UCSD-AML1 (cell line): Measurements from ENCODE around the gene LAMP1.
"Not testable (repeated sequence)": the region's sequence is repeated elsewhere in the genome, so short reads cannot be mapped to it uniquely, and the experiment has no call there.

Experiments used
- DNase-seq: peaks from one replicate; lab custom pipeline; 2025; ENCODE audit not compliant: unreplicated experiment; lab: John Stamatoyannopoulos, UW

Gene LAMP1, protein sequence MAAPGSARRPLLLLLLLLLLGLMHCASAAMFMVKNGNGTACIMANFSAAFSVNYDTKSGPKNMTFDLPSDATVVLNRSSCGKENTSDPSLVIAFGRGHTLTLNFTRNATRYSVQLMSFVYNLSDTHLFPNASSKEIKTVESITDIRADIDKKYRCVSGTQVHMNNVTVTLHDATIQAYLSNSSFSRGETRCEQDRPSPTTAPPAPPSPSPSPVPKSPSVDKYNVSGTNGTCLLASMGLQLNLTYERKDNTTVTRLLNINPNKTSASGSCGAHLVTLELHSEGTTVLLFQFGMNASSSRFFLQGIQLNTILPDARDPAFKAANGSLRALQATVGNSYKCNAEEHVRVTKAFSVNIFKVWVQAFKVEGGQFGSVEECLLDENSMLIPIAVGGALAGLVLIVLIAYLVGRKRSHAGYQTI

DNA sequence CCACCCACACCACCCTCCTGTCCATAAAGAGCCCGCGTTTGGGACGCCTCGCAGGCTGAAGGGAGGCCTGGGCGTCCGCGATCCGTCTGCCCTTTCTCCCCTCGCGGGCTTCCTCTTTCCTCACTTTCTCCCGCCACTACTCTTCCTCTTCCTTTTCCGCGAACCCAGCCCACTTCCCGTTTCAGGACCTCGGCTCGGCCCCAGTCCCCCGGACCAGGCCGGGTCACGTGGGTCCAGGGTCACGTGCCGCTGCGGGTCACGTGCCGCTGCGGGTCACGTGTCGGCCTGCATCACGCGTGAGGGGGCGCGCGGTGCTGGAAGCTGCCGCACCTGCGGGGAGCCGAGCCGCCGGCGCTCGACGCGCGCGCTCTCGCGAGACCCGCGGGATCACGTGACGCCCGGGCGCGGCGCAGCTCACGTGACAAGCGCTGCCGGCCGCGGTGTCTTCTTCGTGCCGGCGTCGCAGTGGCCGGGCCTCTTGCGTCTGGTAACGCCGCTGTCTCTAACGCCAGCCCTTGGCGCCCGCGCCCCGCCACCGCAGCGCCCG is at the start of gene LAMP1:
Gene LAMP1, plus strand, starts transcription at position 417 of the 547 bp plus-strand sequence. CDS start 196 bp downstream, outside the sequence.
- DNase-seq, result peak; percentile 99

DNA sequence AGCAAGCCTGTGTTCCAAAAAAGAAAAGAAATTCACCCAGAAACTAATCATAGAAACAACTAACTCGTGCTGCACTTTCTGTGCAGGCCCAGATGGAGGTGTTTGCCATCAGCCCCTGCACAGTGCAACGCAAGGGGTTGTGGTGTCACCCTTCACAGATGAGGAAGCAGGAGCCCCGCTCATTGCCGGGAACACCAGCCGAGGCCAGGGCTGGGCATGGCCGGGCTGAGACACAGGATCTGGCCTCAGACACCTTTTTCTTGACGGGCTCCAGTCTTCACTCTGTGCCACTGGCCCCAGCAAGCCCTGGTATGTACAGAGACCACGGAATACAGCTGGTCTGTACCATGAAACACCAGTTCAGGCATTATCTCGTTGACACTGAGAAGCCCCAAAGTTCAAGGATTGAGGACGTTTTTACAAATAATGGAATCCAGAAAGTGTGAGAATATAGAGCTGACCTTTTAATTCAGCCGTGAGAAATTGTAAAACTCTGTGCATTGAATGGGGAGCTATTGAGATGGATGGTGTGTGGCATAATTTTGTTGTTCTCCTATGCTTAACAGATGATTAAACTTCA is 44.4 kb upstream of the LAMP1 start:
- no peak for DNase-seq

DNA sequence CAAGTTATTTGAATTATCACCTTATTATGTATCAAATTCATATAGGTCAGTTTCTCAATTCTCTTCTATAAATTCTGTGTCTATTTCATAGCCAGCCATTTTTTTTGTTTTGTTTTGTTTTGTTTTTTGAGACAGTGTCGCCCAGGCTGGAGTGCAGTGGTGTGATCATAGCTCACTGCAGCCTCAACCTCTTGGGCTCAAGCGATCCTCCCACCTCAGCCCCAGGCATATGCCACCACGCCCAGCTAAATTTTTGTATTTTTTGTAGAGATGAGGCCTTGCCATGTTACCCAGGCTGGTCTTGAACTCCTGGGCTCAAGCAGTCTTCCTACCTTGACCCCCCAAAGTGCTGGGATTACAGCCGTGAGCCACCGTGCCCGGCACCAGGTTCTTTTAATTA is 39.1 kb upstream of the LAMP1 start:
- not testable (repeated sequence) for DNase-seq

DNA sequence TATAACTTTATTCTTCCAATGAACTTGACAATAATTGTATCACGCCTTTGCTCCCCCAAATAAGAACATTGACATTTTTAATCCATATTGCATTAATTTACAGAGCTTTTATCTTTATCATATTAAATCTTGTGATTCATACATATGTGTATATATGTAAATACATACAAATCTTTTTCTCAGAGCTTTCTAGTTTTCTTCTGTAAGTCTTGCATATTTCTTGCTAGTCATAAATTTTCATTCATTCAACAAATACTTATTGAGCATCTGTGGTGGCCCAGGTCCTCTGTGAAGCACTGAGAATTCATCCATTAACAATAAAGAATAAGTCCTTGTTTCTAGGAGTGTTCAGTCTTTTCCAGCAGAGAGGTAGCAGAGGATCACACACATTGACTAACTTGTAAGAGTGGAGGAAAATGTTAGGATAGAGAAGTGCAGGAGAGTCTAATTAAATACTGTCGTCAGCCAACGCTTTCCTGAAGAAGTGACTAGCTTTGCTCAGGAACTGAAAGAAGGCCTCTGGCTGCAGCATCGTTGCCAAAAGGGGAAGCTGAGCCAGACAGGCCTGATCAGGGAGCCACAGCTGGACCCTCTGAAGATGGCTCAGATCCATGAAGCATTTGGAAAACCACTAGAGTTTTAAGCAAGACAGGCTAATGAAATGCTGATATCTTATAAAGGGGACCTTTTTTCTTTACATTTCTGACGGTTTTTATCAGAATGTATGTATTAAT is 38.6 kb upstream of the LAMP1 start:
- no peak for DNase-seq

DNA sequence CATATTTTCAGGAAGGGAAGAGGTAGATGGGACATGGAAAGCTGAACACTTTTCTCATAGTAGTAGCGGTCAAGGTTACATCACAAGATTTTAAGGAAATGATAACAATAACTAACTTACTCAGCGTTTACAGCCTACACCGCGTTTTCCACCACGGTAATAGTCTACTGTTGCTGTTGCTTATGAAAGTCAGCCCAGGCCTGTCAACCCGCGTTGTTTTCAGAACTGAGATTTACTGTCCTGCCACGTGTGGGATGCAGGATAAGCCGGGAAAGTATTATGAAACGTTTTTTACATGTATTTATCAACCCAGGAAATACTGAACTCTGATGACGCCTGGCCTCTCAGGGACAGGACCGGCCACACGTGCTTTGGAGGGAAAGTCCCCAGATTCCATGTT is 36.0 kb upstream of the LAMP1 start:
- no peak for DNase-seq

DNA sequence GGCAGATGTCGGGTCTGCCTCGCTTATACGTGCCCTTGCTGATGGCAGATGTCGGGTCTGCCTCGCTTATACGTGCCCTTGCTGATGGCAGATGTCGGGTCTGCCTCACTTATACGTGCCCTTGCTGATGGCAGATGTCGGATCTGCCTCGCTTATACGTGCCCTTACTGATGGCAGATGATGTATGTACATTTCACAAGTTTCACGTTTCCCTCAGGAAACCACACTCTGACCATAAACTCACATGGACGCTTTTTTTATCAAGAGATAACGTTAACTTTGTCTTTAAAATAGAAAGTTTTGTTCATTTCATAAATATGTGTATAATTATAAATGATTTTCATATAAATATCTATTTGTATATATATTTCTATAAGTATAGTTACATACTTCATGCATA is 34.0 kb upstream of the LAMP1 start:
- DNase-seq, result not testable (repeated sequence)

DNA sequence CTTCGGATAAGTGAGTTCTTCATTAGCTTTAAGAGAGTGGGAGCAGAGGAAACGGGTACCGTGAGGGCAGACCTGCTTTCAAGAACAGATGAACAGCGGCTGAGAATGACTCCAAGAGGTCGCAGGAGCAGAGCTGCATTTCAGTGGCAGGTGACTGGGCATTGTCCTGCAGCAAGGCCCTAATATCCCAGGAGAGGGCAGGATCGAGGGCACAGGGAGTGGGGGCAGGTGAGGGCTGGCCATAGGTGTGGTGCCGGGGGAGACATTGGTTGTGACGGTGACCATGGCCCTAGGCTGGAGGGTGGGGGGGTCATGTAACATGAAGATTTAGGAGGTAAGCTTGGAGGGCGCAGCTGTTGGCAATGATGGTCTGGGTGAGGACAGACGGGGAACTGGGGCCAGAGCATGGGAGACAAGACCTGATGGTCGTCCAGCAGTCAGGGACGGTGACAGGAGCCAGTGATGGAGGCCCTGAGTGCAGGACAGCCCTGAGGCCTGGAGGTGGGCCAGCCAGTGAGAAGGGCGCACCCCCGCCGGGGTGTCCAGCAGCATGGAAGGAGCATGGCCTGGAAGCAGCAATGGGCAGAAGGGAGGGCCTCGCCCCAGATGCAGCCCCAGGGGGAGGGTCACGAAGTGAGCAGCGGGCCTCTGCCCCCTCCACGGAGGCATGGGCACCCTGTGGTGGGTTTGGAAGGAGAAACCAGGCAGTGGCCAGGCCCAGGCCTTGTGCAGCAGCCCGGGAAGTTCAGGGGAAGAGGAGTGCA is 29.2 kb upstream of the LAMP1 start:
- no peak for DNase-seq

DNA sequence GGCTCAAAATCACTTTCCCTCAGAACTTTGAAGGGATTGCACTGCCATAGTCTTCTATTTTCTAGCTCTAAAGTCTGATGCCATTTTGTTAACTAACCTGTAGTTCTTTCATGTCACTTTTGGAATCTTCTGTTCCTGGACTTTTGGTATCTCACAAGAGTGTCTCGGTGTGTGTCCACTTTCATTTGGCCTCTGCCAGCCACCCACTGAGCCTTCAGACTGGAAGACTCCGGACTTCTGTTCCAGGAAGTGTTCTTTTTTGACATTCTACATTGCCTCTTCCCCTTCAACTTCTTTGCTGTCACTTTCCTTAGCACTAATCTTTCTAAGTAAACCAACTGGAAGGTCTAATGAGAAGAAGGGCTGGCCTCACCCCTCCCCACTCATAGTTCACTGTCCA is 25.0 kb upstream of the LAMP1 start:
- no peak for DNase-seq

DNA sequence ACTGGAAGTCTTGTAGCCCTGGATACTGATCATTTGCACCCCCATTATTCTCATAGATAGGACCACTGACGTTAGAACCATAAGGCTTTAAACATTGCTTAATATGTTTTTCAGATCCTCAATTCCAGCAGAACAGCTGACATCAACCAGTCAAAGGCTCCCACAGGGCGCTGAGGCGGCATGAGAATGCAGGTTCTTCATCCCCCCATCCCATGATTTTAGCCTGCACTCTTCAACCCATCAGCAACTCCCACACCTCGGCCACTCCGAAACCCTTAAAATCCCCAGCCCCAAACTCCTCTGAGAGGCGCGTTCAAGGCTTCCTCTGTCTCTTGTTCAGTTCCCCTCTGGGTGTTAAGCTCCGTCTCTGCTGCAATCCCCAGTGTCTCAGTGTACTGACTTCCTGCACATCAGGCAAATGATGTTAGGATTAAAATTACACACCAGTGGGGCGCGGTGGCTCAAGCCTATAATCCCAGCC is 24.3 kb upstream of the LAMP1 start:
- no peak for DNase-seq

DNA sequence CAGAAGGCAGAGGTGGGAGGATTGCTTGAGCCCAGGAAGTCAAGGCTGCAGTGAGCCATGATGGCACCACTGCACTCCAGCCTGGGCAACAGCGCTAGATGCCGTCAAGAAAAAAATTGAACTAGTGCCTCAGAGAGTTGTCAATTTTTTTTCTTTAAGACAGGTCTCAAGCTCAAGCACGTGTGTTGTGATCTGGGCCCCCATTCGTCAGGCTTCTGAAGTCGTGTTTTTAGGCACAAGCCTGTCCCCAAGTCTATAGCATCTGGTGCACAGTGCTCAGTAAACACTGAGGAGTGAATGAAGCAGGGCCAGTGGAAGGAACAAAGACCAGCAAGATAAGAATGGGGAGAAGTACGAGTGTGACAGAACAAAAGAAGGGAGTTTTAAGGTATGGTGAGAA is 23.7 kb upstream of the LAMP1 start:
- no peak for DNase-seq

DNA sequence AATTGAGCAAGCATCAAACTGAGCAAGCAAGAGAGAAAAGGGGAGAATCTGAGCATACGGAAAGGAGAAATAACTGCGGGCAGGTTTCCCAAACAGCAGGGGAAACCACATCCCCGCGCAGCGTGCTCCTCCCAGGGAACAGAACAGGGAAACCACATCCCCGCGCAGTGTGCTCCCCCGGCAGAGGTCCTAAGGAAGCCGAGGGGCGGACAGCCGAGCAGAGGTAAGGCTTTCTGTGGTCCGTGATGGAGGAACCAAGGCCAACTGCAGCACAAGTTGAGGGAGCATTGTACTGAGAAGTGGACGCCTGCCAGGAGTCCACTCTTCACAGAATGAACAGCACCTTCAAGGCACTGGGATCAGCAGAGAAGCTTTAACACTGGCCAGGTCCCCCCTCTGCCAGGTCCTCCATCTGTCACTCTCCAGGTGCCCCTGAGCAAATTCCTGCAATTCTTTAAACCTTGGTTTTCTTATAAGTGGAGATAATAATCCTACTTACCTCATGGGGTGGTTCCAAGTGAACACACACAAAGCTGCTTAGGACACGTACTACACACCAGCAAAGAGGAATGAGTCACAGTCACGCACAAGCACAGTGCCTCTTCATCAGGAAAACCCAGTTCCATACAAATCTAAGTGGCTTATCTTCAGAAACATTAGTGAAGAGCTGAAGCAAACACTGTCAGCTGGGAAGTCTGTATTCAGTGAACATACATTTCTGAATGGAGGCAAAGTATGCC is 23.0 kb upstream of the LAMP1 start:
- DNase-seq, result peak; percentile 47

DNA sequence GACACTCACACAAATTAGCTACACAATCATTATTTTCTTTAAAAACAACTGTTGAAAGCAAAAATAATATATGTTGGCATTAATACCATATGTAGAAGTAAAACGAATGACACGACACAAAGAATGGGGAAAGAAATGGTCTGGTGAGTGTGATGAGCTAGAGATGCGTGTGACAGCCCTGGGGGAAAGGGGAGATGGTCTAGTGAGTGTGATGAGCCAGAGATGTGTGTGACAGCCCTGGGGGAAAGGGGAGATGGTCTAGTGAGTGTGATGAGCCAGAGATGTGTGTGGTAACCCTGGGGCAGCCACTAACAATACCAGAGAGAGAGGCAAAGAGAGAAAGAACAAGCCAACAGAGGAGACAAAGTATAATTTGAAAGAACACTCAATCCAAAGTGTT is 22.3 kb upstream of the LAMP1 start:
- no peak for DNase-seq

DNA sequence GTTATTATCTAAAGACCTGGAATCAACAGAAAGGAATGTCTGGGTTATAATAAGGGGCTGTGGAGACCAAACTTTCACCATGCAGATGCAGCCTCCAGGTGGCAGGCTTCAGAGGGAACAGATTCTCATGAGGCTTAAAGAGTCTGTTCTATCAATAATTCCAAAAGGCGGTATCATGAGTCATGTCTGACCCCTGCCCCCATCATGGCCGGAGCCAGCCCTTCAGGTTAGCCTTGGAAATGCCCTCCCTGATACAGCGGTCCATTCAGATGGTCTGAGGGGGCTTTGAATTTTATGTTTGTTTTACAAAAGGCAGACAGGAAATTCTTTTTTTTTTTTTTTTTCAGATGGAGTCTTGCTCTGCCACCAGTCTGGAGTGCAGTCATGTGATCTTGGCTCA is 21.7 kb upstream of the LAMP1 start:
- peak; percentile 39 for DNase-seq

DNA sequence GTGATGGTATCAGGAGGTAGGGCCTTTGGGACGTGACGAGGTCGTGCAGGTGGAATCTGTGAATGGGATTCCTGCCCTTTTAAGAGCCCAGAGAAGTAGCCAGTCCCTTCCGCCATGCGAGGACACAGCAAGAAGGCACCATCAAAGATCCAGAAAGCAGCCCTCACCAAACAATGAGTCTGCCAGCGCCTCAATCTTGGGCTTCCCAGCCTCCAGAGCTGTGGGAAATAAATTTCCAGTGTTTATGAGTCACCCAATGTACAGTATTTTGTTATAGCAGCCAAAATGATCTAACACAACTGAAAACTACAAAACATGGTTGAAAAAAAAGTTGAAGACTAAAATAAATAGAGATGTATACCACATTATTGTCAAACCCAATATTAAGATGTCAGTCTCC is 16.9 kb upstream of the LAMP1 start:
- no peak for DNase-seq

DNA sequence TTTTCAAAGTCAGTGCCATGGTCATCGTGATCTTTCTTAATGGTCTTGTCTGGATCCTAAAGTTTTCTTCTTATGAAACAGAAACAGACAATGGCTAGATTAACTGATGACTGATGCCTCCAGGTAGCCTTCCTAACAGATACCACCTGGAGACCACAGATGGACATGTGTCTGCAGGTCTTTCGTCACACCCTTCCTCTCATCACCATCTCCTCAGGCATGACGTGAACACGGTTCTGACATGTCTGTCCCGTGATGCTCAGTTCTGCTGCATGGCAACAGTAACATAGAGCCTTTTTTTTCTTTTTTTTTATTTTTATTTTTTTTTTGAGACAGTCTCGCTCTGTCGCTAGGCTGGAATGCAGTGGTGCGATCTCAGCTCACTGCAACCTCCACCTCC is 13.1 kb upstream of the LAMP1 start:
- no peak for DNase-seq

DNA sequence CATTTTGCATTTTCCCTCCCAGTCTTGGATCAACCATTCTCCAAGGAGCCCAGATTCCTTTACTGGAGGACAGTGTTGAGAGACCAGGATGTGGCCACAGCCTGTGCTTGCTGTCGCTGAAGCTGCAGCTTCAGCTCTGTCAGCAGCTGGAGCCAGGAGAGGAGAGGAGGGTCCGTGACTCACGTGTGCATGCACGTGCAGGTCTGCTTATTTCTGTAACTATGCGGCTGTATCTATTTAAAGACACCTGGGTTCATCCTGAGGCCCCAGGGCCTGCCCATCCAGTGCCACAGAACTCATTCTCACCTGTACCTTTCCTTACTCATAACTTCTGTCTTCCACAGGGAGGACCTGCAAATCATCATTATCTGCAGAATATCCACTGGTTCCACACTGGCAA is 8.2 kb upstream of the LAMP1 start:
- no peak for DNase-seq

DNA sequence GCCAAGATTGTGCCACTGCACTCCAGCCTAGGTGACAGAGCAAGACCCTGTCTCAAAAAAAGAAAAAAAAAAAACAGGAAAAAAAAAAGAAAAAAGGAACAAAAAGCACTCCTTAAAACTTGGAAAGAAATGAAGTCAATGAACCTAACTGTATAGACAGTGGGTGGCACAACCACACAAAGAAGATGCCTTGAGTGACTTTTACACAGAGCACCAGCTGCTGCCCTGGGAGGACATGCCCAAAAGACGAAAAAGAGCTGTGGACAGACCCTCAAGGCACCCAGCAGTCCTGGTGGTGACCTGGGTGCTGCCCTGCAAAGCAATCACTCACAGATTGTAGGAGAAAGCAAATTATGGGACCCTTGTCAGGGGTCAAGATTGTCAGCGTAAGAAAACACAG is 5.9 kb upstream of the LAMP1 start:
- no peak for DNase-seq

DNA sequence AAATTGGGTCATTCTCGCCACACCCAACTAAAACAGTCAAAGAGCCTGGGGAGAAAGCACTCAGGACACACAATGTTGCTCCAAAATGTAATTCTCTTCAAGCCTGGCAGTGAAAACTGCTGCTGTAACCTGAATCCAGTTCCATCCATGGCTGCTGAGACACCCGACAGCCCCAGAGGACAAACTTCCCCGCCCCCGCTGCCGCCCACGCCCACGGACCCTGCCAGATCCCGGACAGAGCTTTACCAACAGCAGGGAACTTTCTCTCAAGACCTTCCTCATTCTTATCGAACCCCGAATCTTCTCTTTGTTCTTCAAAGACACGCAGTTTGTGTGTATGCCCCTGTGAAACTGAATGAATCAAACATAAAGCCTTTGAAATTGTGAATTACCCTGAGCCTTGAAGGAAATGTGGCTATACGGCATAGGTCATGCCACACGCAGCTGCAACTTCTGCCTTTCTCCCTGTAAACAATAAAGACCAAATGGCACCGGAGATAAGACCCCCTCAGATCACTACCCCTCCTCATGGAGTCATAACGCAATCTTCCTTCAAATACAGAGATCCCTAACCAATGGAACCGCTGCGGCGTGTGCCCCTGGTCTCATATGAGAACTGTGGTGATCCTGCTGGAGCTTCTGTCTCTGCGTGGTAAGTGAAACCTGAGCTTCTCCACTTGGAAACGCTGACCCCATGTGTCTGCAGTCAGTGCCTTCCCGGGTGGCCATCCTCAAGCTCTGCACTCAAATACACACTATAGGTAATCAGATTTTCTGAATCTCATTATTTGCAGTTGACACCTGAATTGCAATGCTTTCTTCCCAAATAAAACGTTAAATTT is 4.8 kb upstream of the LAMP1 start:
- DNase-seq, result peak; percentile 34

DNA sequence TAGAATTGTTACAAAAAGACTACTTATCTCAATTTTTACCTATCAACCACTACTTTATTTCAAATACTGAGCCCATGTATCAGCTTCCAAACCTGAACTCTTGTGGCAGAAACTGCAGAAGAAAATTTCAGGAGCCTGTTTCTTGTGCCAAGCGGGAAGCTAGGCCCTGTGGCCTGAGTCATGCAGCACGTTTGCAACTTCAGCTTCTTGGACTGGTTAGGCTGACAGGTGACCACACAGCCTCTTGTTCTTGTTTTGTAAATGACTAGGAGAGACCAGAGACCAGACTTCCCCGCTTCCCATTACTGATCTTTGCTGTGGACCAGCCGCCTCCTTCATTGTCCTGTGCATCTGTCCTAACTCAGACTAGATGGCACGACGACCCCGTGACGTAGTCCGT is 3.4 kb upstream of the LAMP1 start:
- no peak for DNase-seq
